HG03025 (cell line): ENCODE data around the gene ASRGL1.

ENCODE experiments used
- ATAC-seq: cut with Tn5 transposase; IDR thresholded peaks from one replicate; pipeline ENCODE4 v1.9.1; 2021; ENCODE audit warnings: mild to moderate bottlenecking, moderate library complexity; ENCODE audit not compliant: unreplicated experiment, low FRiP score

Gene ASRGL1

DNA sequence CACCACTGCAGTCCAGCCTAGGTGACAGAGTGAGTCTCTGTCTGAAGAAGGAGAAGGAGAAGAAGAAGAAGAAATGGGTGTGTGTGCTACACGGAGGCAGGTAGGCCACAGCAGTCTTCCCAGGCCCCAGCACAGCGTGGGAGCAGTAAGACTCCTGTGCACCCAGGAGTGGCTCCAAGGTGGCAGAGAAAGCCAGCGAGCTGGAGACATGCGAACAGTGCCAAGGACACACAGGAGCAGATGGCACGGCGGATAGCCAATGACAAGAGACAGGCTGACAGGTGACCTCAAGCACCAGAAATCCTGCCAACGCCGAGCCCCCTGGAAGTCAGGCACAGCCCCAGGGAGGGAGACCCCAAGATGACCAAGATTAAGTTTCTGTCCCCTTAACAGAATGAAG, 72.6 kb downstream of the ASRGL1 start:
- no peak for ATAC-seq

DNA sequence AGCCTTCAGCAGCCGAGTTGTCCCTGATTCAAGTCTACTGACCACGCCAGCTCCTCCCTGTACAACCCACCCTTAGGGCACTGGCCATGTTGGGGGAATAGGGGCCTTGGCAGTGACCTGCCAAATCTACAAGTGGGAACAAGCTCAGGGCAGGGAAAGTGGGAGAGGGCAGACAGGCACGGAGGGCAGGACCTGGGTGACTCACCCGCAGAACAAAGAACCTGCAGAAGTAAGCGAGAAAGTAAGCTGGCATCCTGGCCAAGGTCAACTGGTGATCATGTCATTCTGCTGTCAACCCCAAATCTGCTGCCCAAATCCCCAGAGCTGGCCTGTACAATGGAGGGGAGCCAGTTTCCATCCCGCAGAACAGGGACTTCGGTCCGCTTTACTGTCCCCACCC, 73.7 kb downstream of the ASRGL1 start:
- ATAC-seq: no peak

DNA sequence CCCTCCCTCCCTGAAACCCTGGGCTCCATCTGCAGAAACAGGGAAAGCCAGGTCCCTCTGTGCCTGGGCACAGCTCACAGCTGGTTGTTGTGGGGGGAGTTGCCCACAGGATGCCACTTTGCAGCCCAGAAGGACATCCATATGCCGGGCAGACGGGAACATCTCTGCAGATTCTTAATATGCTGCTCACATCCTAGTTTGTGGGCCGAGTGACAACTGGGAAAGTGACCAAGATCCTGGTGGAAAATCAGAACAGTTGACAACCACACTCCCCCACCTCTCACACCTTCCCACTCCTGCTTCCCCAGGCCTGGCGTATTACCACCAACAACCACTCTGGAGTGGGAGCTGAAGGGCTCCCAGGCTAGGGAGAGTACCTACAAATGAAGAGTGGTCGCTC, 74.3 kb downstream of the ASRGL1 start:
- ATAC-seq: no peak

DNA sequence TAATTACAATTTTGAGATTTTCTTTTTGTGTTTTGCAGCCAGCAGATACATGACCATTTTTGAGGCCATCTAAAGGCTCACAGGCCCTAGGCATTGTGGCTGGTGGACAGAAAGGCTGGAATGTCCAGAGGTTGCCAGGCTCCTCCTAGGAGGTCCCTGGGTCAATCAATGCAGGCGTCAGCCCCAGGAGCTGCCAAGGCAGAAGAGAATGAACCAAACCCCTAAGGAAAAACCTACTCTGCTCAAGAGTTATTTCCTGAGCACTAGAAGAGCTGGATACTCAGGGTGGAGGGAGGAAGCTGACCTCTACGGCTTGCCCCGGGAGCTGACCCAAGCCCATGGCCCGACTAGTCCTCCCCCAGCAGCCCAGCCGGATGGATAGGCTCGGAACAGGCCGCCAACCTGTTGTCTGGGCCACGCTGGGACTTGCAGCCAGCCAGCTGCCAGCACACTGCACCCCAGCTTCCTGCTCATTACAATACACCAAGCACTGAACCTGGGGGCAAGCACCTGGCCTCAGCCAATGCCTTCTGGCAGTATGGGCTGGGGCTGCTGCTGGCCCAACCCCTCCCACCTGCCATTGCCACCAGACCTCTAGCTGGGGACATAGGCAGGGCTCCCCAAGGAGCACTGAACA, 75.9 kb downstream of the ASRGL1 start:
- no peak for ATAC-seq

DNA sequence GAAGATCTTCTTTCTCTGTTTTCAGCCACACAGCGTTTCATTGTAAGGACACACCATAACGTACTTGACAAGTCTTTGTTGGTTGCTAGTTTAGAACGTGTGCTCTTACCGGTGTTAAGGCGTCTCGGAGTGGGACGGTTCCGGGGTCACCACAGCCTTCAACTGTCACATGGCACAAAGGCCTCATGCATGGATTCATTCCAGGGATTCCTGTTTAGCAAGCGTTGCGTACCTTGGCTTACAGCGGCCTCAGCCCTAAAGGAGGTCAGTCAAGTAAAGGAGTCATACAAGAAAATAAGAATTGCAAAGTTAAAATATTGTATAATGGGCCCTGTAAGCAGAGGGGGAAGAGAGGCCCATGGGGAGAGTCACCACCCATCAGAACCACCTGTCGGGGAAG, 79.3 kb downstream of the ASRGL1 start:
- no peak for ATAC-seq

DNA sequence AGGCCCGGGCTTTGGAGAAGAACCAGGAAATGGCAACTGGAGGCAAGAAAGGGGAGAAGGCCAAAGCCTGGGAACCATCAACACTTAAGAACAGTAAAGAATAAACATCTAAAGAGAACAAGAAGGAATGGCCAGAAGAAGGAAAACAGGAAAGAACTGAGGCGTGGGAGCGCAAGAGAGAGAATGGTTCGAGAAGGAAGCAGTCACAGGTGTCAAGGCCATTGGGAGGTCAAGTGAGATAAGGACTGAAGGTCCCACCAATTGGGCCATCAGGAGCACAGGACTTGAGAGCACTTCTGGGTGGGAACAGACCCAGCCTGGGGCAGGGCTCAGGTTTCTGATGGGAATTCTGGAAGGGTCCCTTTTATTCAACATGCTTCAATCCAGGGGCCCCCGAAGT, 80.9 kb downstream of the ASRGL1 start:
- no peak for ATAC-seq

DNA sequence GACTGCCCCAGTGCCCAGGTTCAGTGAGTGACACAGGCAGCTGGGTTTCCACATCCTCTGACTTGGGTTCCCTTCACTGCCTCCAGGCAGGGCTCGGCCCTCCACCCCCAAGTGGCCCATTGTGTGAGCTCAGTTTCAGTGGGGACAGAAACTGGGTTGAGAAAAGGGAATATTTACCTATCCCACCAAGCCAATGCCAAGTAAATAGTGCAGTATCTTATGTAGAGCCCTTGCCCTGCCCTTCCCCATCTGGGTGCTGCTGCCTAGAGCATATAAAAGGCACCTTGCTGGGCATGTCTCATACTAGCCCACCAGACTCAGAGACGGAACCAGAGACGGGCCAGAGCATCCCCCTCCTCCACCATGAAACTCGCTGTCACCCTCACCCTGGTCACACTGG, 81.5 kb downstream of the ASRGL1 start, which contains the start of gene SCGB1A1:
Gene SCGB1A1 (plus strand): TSS at position 301 of the 400 bp plus-strand sequence. CDS start 63 bp downstream, at position 364.
- ATAC-seq: no peak

DNA sequence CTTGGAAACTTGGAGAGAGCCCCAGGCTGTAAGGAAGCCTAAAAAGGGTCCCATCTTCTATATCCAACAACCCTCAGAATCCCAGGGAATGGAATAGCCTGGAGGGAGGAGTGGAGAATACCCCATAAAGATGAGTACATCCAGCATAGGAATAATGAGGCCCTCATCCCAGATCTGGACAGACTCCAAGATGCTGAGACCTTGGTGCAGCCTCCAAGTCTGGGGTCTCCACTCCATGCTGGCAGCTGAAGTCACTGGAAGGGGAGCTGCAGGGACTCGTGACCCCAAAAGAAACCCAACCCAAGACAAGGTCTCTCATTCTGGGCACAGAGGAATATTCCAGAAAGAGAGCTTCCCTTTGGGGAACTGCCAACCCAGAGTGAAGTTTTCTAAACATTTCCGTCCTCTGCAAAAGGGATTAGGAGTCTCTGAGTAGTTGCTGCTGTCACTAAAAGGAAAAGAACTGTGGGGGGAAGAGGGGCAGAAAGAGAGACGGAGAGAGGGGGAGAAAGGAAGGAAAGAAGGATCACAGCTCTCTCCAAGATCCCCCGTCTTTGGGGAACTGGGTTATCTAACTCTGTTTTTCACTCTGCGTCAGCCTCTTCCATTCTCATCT, 82.2 kb downstream of the ASRGL1 start:
- ATAC-seq: no peak

DNA sequence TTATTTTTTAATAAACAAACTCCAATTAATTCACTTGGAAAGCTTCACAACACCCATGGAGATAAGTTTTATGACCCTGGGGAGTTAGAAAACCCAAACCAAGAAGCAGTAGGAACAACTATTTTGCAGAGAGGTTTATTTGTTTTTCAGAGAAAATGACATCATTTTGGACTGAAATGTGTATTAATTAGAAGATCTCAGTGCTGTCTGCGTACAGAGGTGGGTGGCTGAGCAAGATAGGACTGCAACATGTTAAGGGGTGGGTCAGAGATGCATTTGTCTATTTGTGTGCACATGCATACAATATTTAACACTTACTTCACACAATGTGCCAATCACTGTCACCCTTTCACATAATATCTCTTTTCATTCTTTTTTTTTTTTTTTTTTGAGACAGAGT, 82.7 kb downstream of the ASRGL1 start:
- no peak for ATAC-seq

DNA sequence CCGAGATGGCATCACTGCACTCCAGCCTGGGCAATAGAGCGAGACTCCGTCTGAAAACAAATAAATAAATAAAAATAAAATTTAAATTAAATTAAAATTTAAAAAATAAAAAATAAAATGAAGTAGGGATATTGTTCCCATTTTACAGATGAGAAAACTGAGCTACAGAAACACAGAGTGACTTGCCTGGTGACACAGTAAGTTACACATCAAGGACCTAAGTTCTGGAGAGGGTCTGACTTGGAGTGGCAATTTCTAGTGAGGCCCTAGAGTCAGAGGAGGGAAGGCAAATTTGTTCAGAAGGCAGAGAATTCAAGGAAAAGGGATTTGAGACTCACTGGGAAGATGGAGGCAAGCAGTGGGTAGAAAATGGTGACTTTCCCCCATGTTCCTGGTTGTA, 83.6 kb downstream of the ASRGL1 start:
- no peak for ATAC-seq

DNA sequence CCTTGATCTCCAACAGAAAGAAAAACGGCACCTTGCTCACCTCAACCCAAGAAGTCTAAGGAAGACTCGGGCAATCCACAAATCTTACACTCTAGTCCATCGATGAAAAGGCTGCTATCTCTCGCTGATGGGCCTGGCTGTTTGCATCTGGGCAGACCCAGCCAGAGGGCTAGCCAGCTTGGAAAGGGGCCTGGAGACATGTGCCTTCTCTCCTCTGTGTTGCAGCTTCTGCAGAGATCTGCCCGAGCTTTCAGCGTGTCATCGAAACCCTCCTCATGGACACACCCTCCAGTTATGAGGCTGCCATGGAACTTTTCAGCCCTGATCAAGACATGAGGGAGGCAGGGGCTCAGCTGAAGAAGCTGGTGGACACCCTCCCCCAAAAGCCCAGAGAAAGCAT, 84.7 kb downstream of the ASRGL1 start:
- ATAC-seq: no peak

DNA sequence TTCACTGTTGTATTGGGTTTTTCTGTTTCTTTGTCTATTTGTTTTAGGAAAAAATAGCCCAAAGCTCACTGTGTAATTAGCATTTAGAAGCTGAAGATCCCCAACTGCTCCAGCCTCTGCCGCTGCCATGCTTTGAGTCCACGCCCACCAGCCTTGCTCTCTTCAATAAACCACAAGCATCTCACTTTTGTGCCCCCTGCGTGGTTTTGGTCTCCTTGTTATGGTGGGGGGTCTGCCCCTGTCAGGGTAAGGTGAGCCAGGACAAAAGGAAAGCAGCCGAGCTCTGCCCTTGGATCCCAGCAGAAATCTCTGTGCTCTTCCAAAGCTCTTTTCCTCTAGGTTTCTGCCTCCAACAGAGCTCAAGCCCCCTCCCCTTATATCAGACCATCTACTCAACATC, 85.8 kb downstream of the ASRGL1 start:
- no peak for ATAC-seq

DNA sequence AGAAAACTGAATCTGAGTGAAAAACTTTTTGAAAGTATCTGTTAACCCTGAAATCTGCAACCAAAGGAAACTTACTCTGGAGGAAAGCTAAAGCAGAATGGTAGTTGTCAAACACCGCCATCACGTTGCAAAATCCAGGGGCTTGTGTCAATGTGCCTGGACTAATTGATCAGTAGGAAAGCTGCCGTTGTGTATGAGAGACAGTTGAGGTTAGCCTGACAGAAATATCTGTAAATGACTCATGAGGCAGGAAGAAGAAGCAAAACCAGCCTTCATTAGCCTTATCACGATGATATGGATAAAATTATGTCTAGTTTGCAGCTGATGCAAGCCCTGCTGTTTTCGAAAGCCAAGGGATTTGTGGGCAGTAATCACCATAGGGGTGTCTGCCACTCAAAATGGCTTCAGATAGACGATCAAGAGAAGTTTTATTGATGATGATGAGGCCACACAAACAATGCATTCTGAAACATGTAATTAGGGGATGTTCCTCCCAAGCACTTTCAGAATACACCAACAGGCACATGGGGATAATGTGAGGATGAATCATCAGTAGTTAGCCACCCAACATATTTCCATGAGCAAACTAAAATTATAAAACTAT, 90.5 kb downstream of the ASRGL1 start:
- ATAC-seq: no peak

DNA sequence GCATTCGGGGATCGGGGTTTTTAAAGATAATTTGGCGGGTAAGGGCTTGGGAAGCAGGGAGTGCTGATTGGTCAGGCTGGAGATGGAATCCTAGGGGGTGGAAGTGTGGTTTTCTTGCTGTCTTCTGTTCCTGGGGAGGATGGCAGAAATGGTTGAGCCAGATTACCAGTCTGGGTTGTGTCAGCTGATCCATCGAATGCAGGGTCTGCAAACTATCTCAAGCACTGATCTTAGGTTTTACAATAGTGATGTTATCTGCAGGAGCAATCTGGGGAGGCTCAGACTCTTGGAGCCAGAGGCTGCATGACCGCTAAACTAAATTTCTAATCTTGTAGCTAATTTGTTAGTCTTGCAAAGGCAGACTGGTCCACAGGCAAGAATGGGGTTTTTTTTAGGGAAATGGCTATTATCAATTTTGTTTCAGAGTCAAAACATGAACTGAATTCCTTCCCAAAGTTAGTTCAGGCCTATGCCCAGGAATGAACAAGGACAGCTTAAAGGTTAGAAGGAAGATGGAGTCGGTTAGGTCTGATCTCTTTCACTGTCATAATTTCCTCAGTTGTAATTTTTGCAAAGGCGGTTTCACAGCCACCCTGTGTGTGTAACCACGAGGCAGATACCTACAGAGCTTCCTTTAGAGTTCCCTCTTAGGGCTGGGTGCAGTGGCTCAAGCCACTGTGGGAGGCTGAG, 91.8 kb downstream of the ASRGL1 start:
- ATAC-seq: no peak

DNA sequence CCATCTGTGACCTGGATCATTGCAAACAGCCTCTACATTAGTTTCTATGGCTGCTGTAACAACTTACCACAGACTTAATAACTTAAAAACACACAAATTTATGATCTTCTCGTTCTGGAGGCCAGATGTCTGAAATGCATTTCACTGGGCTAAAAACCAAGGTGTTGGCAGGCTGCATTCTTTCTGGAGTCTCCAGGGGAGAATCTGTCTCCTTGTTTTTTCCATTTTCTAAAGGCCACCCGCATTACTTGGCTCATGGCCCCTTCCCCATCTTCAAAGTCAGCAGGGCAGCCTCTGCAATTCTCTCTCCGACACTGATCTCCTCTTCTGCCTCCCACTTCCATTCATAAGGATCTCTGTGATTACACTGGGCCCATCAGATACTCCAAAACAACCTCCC, 93.2 kb downstream of the ASRGL1 start:
- no peak for ATAC-seq

DNA sequence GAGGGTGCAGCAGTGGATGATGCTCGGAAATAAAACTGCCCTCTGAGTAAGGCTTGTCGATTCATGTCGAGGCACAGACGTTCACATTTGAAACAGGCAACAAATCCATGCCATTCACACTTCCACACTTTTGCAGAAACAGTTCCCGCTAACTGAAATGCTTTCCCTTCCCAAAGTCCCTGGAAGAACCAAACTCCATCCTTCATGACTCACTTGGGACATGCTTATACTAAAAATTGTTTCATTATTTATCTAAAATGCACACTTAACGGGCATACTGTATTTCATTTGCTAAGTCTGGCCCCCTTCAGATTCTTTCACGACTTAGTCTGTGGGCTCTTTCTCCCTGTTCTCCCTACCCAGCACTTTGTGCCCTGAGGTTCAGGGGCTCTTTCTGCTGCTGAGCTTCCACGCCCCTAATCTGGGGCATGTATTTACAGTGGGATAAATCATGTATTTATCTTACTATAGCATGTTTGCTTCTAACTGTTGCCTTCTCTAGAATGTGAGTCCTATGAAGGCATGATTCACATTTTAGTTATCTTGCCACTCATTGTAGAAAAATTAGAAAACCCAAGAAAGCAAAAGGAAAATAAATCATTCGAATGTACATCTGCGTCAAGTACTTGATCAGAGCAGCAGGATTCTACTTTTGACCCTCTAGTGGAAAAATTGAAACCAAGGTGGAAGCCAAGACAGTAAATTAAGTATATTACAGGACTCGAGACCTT, 94.1 kb downstream of the ASRGL1 start:
- no peak for ATAC-seq

DNA sequence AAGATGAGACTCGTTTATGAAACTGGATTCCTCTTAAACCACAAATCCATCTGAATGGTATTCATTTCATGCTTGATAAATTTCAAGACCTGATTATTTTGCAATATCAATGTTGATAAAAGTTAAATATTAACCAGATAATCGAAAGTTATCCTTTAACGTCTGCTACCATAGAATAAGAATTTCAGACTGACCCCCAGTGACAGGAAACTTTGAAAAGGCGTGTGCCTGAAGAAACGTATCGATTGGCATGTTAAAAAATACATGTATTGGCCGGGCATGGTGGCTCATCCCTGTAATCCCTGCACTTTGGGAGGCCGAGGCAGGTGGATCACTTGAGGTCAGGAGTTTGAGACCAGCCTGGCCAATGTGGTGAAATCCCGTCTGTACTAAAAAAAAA, 95.4 kb downstream of the ASRGL1 start:
- no peak for ATAC-seq

DNA sequence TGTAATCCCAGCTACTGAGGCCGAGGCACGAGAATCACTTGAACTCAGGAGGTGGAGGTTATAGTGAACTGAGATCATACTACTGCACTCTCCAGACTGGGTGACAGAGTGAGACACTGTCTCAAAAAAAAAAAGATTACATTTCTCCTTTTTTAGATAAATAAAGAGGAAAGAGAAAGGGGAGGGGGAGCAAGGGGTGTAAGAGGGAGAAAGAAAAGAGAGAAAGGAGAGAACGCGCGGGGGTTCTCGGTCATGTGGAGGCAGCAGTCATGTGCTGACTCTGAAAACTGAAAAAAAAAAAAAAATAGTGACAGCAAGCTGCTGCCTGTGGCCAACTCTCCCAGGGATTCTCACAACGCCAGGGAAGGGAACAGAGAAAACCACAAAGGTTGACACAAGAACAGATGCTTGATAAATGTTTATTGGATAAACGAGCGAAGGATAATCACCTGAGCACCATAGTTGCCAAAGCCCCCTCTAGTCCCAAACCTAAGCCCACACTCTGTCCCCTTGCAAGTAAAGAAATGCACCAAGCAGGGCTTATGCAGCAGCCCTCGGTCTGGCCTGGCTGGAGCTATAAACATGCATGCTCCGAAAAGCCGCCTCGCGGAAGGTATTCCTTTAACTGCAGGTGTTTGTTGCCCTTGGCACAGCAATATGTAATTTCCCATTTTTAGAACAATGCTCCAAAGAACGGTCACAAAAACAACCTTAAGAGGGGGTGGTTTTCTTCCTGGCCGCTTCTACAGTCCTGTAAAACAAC, 96.1 kb downstream of the ASRGL1 start:
- no peak for ATAC-seq

DNA sequence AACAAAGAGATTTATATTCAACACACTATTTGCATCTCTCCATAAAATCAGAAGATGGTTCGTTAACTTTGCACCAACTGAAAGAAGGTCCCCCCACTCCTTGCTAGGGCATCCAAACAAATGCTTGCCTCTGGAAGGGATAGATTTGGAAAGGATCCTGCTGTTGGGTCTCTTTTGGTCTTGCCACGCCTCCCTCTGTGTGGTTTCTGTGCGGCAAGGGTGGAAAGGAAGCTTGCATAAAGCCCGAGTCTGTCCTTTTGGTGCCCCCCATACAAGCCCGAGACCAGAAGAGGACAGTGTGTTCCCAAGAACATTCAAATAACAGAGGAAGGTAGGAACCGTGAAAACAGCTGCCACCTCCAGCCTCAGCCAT, 96.6 kb downstream of the ASRGL1 start:
- no peak for ATAC-seq
